ENCODE data around the gene MFNG.

Gene MFNG

DNA sequence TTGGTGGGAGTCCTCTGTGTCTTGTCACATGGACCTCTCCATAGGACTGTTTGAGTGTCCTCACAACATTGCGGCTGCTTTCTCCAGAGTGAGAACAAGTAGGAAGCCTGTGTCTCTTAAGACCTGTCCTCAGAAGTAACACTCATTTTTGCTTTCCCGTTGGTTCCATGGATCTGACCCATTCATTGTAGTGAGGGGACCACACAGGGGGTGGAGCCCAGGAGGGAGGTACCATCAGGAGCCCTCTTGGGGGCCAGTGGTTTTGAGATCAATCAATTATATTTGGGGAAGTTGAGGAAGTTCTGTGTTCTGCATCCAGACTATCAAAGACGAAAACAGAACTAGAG lies 53.5 kb downstream of the MFNG start:
- DNase-seq (ENCODE audit: low spot score) = no peak
- TF ChIP-seq, protein P1, sequence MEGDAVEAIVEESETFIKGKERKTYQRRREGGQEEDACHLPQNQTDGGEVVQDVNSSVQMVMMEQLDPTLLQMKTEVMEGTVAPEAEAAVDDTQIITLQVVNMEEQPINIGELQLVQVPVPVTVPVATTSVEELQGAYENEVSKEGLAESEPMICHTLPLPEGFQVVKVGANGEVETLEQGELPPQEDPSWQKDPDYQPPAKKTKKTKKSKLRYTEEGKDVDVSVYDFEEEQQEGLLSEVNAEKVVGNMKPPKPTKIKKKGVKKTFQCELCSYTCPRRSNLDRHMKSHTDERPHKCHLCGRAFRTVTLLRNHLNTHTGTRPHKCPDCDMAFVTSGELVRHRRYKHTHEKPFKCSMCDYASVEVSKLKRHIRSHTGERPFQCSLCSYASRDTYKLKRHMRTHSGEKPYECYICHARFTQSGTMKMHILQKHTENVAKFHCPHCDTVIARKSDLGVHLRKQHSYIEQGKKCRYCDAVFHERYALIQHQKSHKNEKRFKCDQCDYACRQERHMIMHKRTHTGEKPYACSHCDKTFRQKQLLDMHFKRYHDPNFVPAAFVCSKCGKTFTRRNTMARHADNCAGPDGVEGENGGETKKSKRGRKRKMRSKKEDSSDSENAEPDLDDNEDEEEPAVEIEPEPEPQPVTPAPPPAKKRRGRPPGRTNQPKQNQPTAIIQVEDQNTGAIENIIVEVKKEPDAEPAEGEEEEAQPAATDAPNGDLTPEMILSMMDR (IDR thresholded peaks at IDR 0.05; ENCODE audit: borderline replicate concordance, control extremely low read depth, extremely low read depth, insufficient read depth, missing control alignments) = no peak
- in situ Hi-C loops (cut with MboI; ENCODE audit: low sequenced_read_pairs, unreplicated experiment) = loop anchor here (10.0 kb wide), 1 partner anchor 118 kb away; no protein-coding TSS in a partner anchor

DNA sequence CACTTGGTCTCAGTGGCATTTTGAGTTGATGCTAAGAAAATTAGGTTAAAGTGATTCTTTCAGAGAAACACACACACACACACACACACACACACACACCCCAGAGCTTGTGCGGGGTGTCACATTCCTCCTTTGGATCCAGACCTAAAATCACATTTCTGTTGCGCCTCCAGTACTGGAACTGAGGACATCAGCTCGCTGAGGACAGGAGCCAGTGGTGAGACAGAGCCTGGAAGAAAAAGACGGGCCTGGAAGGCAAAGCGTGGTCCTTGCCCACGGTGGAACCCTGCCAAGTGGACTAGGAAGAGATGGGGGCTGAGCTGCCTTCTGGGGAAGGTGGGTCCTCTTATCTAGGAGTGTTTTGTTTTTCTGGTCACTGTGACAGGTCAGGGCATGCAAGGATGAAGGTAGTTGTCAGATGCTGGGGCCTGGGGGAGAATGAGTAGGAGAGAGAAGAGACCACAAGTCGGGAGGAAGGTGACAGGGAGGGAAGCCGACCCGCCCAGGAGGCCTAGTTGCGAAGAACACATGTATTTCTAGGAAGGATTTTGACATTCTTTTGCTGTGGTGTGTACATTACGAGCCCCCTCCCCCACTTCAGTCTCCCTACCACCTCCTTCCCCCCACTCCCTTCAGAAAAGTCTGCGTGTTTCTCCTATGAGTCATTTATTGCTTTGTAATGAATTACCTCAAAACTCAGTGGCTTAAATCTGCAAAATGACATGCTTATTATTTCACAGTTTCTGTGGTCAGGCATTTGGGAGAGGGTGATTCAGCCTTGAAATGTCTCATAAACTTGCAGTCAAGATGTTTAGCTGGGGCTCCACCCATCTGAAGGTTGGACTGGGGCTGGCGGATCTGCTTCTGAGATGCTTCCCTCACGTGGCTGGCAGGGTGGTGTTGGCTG lies 54.1 kb downstream of the MFNG start:
- no peak for DNase-seq (ENCODE audit: low spot score)
- TF ChIP-seq, protein P1 (IDR thresholded peaks at IDR 0.05; ENCODE audit: borderline replicate concordance, control extremely low read depth, extremely low read depth, insufficient read depth, missing control alignments) = no peak
- in situ Hi-C loops (cut with MboI; ENCODE audit: low sequenced_read_pairs, unreplicated experiment) = loop anchor here (10.0 kb wide), 1 partner anchor 117 kb away; no protein-coding TSS in a partner anchor

DNA sequence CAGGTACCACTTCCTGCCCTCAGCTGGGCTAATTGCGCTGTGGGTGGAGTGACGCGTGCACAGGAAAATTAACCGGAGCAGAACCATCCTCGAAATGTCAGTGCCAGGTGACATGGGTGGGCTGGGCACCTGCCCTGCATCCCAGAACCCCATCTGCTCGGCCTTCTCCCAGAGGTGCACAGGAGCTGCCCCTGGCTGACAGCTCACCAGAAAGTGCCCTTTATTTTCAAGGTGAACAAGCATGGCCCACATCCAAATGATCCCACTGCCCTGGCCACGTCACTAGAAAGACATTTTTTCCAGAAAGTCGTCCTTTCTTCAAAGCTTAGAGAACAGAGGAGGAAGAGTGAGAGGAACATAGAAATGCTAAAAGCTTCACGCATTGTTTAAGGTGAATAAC lies 54.8 kb downstream of the MFNG start:
- DNase-seq (ENCODE audit: low spot score) = no peak
- in situ Hi-C loops (cut with MboI; ENCODE audit: low sequenced_read_pairs, unreplicated experiment) = loop anchor here (10.0 kb wide), 1 partner anchor 117 kb away; no protein-coding TSS in a partner anchor
- TF ChIP-seq, protein P1 (IDR thresholded peaks at IDR 0.05; ENCODE audit: borderline replicate concordance, control extremely low read depth, extremely low read depth, insufficient read depth, missing control alignments) = no peak

DNA sequence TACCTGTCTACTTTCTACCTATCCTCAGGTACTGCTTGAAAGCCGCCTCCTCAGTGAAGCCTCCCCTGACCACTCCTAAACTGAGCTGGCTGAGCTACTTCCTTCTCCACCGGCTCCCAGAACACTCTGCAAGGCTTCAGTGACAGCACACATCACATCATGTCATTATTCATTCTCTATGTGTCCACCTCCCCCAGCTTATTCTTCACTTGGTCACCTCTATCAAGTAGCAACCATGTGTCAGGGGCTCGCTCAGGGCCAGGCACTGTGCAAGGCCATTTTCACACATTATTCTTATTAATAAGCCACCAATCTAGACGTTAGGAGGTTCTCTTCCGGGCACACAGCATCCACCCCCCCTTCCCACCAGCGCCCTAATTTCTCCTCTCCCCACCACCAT lies 55.2 kb downstream of the MFNG start:
- TF ChIP-seq, protein P1 (IDR thresholded peaks at IDR 0.05; ENCODE audit: borderline replicate concordance, control extremely low read depth, extremely low read depth, insufficient read depth, missing control alignments) = no peak
- in situ Hi-C loops (cut with MboI; ENCODE audit: low sequenced_read_pairs, unreplicated experiment) = loop anchor here (10.0 kb wide), 1 partner anchor 116 kb away; no protein-coding TSS in a partner anchor
- DNase-seq (ENCODE audit: low spot score) = no peak

DNA sequence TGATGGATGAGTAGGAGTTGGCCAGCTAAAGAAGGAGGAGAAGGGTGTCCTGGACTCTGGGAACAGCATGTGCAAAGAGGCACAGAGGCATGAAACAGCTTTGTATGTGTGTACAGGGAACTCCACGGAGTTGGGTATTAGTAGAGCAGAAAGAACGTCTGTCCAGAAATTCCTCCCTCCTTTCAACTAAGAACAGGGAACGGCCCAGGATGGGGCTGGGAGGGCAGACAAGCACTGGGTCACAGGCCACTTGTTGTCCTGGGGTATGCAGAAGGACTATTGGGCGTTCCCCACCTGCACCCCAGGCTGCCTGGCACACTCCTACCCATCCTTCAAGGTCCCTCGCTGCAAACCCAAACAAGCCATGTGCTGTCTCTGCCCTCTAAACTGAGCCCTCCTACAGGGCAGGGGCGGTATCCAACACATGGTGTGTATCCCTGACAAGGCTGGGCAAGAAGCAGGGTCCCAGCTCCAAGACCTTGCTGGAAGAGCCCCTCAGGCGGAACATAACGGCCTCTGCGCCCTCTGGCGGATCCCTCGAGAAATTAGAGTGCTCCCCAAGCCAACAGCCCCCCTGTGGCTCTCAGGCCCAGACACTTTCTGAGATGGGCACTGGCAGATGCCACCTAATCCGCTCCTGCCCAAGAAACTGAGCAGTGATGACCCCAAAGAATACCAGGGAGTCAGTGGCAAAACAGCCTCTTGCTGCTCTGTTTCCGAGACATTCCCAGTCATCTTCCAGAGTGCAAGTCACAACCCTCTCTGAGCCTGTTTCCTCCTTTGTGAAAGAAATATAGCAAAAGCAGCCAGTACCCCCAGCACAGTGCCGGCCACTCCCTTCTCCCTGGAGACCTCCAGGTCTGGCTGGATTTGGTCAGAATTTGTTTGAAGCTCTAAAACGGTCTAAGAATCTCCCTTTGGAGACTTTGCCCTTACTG lies 57.3 kb downstream of the MFNG start:
- in situ Hi-C loops (cut with MboI; ENCODE audit: low sequenced_read_pairs, unreplicated experiment) = no loop called here
- TF ChIP-seq, protein P1 (IDR thresholded peaks at IDR 0.05; ENCODE audit: borderline replicate concordance, control extremely low read depth, extremely low read depth, insufficient read depth, missing control alignments) = peak; percentile 65
- peak; percentile 82 for DNase-seq (ENCODE audit: low spot score)
